Natural killer cell (primary cell): ENCODE data around the gene ARHGEF6. TPM values are rescaled to one million over a fixed set of nuclear protein-coding genes. Genes with fewer than 3 reads are reported as not detected.

Source experiments
- ATAC-seq, 3 donors: fragments of 150-1000 bp in 2 of 3; fragments of 200-7000 bp in 1 of 3; cut with Tn5 transposase; 1 replicate in 1 of 3; 2 replicates in 2 of 3; pipeline ENCODE4 v1.10.0; 2021; ENCODE audit warnings: mild to moderate bottlenecking in 2 of 3, moderate library complexity in 2 of 3
- DNase-seq, 2 donors: peaks; one replicate each; pipeline versions ENCODE4 v3.0.0 to v3.0.0-alpha.2; 2013 to 2021; ENCODE audit warnings: mixed read lengths in 1 of 2
- H3K27ac ChIP-seq: one replicate; pipeline ENCODE4 v1.5.1; 2013; ENCODE audit warnings: mild to moderate bottlenecking, low read length
- H3K27me3 ChIP-seq: one replicate; pipeline ENCODE4 v1.6.1; 2013; ENCODE audit warnings: low read length; ENCODE audit not compliant: control insufficient read depth, insufficient read depth
- H3K36me3 ChIP-seq: one replicate; pipeline ENCODE4 v1.6.1; 2013; ENCODE audit warnings: low read length; ENCODE audit not compliant: control insufficient read depth, insufficient read depth
- H3K4me1 ChIP-seq: one replicate; pipeline ENCODE4 v1.6.1; 2013; ENCODE audit warnings: low read length; ENCODE audit not compliant: control insufficient read depth, insufficient read depth
- H3K4me3 ChIP-seq: one replicate; pipeline ENCODE4 v1.5.1; 2013; ENCODE audit warnings: low read length
- H3K9me3 ChIP-seq: one replicate; pipeline ENCODE4 v1.6.1; 2013; ENCODE audit warnings: low read length; ENCODE audit not compliant: control insufficient read depth, insufficient read depth
- H3K27ac Mint-ChIP-seq, 2 donors: one replicate each; pipeline ENCODE4 v1.8.0; 2022; ENCODE audit warnings: mild to moderate bottlenecking in 2 of 2, mixed read lengths in 2 of 2, moderate library complexity in 1 of 2
- H3K27me3 Mint-ChIP-seq, 2 donors: one replicate each; pipeline ENCODE4 v1.8.0; 2022; ENCODE audit warnings: low read depth in 2 of 2, mixed read lengths in 2 of 2
- H3K36me3 Mint-ChIP-seq: one replicate; pipeline ENCODE4 v1.8.0; 2022; ENCODE audit warnings: mixed read lengths
- H3K4me1 Mint-ChIP-seq, 2 donors: one replicate each; pipeline ENCODE4 v1.8.0; 2022; ENCODE audit warnings: mixed read lengths in 2 of 2
- H3K4me3 Mint-ChIP-seq: one replicate; pipeline ENCODE4 v1.8.0; 2022; ENCODE audit warnings: mild to moderate bottlenecking, moderate library complexity, mixed read lengths
- H3K9me3 Mint-ChIP-seq, 2 donors: one replicate each; pipeline ENCODE4 v1.8.0; 2022; ENCODE audit warnings: mixed read lengths in 2 of 2
- WGBS: methylation state at CpG from one replicate; pipeline ENCODE4 v1.1.7; 2013; ENCODE audit warnings: missing lambda C conversion rate; ENCODE audit not compliant: insufficient coverage; 5-methylcytosine and 5-hydroxymethylcytosine counted together
- intact Hi-C: fragments of 100-400 bp; cut with micrococcal nuclease; formaldehyde crosslinking; loops from one replicate; pipeline ENCODE4 v1.14.2; 2022
- total RNA-seq, 4 donors: library from RNA; stranded (reverse); fragments of 120-200 nt in 1 of 4; gene quantifications; one replicate each; pipeline versions ENCODE4 v1.2.3 to v1.2.4, GENCODE V29; 2013 to 2022
- TF ChIP-seq, protein P1 (sequence below): fragments of 200-600 bp; IDR thresholded peaks from one replicate; pipeline ENCODE4 v1.8.0; 2022; ENCODE audit warnings: antibody characterized with exemption

ARHGEF6 gene, protein sequence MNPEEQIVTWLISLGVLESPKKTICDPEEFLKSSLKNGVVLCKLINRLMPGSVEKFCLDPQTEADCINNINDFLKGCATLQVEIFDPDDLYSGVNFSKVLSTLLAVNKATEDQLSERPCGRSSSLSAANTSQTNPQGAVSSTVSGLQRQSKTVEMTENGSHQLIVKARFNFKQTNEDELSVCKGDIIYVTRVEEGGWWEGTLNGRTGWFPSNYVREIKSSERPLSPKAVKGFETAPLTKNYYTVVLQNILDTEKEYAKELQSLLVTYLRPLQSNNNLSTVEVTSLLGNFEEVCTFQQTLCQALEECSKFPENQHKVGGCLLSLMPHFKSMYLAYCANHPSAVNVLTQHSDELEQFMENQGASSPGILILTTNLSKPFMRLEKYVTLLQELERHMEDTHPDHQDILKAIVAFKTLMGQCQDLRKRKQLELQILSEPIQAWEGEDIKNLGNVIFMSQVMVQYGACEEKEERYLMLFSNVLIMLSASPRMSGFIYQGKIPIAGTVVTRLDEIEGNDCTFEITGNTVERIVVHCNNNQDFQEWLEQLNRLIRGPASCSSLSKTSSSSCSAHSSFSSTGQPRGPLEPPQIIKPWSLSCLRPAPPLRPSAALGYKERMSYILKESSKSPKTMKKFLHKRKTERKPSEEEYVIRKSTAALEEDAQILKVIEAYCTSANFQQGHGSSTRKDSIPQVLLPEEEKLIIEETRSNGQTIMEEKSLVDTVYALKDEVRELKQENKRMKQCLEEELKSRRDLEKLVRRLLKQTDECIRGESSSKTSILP
- total RNA-seq: 10 to 100 TPM; 55.5 to 78.8 (median 75.7) TPM
- total RNA-seq (2013): 98.3 TPM

DNA sequence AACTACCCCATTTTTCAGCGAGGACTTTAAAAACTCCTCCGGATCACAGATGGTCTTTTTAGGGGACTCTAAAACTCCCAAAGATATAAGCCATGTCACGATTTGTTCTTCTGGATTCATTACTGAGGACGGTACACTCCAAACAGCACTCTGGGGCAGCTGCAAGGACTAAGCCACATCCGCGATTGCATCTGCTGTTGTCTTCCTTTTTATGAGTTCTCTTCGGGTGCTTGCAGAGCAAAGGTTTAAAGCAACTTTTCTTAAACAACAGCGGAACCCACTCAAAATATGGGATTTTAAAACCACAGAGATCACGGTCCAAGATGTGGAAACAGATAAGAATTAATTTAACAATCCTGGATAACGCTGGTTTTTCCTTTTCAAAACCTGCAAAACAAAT lies at the start of gene ARHGEF6:
Gene ARHGEF6 (minus strand): TSS at position 170 of the 400 bp plus-strand sequence. CDS start 50 bp downstream, at position 120.
- Histone ChIP-seq H3K27ac (peak within 1 kb of the TSS; percentile 94), H3K4me1 (peaks cover 17% of the 10 kb centered on the region), H3K9me3 (no peaks in the 10 kb centered on the region), H3K27me3 (no peaks in the 10 kb centered on the region), H3K4me3 (peak within 1 kb of the TSS; percentile 79), H3K36me3 (no peaks in the 10 kb centered on the region)
- intact Hi-C loops: no loop called here
- TF ChIP-seq, protein P1, sequence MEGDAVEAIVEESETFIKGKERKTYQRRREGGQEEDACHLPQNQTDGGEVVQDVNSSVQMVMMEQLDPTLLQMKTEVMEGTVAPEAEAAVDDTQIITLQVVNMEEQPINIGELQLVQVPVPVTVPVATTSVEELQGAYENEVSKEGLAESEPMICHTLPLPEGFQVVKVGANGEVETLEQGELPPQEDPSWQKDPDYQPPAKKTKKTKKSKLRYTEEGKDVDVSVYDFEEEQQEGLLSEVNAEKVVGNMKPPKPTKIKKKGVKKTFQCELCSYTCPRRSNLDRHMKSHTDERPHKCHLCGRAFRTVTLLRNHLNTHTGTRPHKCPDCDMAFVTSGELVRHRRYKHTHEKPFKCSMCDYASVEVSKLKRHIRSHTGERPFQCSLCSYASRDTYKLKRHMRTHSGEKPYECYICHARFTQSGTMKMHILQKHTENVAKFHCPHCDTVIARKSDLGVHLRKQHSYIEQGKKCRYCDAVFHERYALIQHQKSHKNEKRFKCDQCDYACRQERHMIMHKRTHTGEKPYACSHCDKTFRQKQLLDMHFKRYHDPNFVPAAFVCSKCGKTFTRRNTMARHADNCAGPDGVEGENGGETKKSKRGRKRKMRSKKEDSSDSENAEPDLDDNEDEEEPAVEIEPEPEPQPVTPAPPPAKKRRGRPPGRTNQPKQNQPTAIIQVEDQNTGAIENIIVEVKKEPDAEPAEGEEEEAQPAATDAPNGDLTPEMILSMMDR: no peak
- Mint-ChIP-seq H3K27ac (peak within 1 kb of the TSS; percentile 92), H3K4me3 (peak within 1 kb of the TSS; percentile 93), H3K27me3 (no peaks in the 10 kb centered on the region), H3K4me1 (peaks cover 25 to 42% of the 10 kb centered on the region in 2 donors), H3K9me3 (no peaks in the 10 kb centered on the region), H3K36me3 (no peaks in the 10 kb centered on the region)
- ATAC-seq (peak; percentile 57 to 77 (median 71)), DNase-seq (peak in 1 of 2 donors; percentile 66)
- 0% methylated on average over 7 of the region's 10 CpGs for WGBS

DNA sequence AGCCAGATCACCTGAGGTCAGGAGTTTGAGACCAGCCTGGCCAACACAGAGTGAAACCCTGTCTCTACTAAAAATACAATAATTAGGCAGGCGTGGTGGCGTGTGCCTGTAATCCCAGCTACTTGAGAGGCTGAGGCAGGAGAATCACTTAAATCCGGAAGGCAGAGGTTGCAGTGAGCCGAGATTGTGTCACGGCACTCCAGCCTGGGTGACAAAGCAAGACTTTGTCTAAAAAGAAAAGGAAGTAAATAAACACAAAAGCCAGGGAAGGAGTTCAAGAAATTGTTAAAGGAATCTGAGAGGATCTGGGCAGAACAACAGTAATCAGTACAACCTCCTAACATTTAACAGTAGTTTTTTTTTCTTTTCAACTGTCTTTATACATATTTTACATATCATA lies 48.7 kb upstream of the ARHGEF6 start:
- H3K4me1 ChIP-seq: no peaks in the 10 kb centered on the region
- H3K27ac Mint-ChIP-seq: no peak overlapping the region
- no peaks in the 10 kb centered on the region for H3K9me3 Mint-ChIP-seq
- H3K4me3 ChIP-seq: no peak overlapping the region
- H3K9me3 ChIP-seq: no peaks in the 10 kb centered on the region
- intact Hi-C loops: no loop called here
- no peaks in the 10 kb centered on the region for H3K27me3 ChIP-seq
- no peak for DNase-seq
- no peaks in the 10 kb centered on the region for H3K36me3 Mint-ChIP-seq
- no peak overlapping the region for H3K4me3 Mint-ChIP-seq
- no peaks in the 10 kb centered on the region for H3K36me3 ChIP-seq
- TF ChIP-seq, protein P1: no peak
- no peak overlapping the region for H3K27ac ChIP-seq
- 100% methylated on average over 5 of the region's 5 CpGs for WGBS
- ATAC-seq: no peak
- no peaks in the 10 kb centered on the region for H3K4me1 Mint-ChIP-seq
- H3K27me3 Mint-ChIP-seq: no peaks in the 10 kb centered on the region

- TF ChIP-seq, protein P1: no peak
- no peaks in the 10 kb centered on the region for H3K9me3 Mint-ChIP-seq
- no peaks in the 10 kb centered on the region for H3K36me3 ChIP-seq
- intact Hi-C loops: no loop called here
- no peak overlapping the region for H3K4me3 Mint-ChIP-seq
- no peaks in the 10 kb centered on the region for H3K27me3 Mint-ChIP-seq
- no peaks in the 10 kb centered on the region for H3K4me1 ChIP-seq
- ATAC-seq (no peak), DNase-seq (no peak)
- H3K4me3 ChIP-seq: no peak overlapping the region
- H3K4me1 Mint-ChIP-seq: no peaks in the 10 kb centered on the region
- 100% methylated on average over 1 of the region's 1 CpG for WGBS
- no peaks in the 10 kb centered on the region for H3K9me3 ChIP-seq
- H3K27ac Mint-ChIP-seq: no peak overlapping the region
- no peaks in the 10 kb centered on the region for H3K36me3 Mint-ChIP-seq
- H3K27me3 ChIP-seq: no peaks in the 10 kb centered on the region
- H3K27ac ChIP-seq: no peak overlapping the region
Measured at GRCh38 chrX:136828830-136829229, 48.1 kb upstream of the ARHGEF6 start.
